Activated effector memory CD4-positive, alpha-beta T cell treated with Interleukin-2 at 50 U/mL for 16 hours (primary cell): ENCODE data around the gene GALNT15.
A peak's percentile ranks its signal among the peaks of the same experiment; 100 is the strongest.

Experiments used
- DNase-seq: peaks from one replicate; pipeline ENCODE4 v3.0.0-alpha.2; 2020

Gene GALNT15

GRCh38 chr3:16233806-16234205 lies 59.3 kb downstream of the GALNT15 start:
- DNase-seq: no peak

- no peak for DNase-seq
These were observed 59.8 kb downstream of the GALNT15 start for GRCh38 chr3:16234281-16234680.

- DNase-seq: no peak
These were observed 61.7 kb downstream of the GALNT15 start for GRCh38 chr3:16236030-16236639.

GRCh38 chr3:16236856-16237393 lies 62.4 kb downstream of the GALNT15 start:
- no peak for DNase-seq

- no peak for DNase-seq
These were observed 64.7 kb downstream of the GALNT15 start for GRCh38 chr3:16239086-16239770.

GRCh38 chr3:16239780-16240179 lies 65.3 kb downstream of the GALNT15 start:
- no peak for DNase-seq

- no peak for DNase-seq
These were observed 65.9 kb downstream of the GALNT15 start for GRCh38 chr3:16240229-16241023.

GRCh38 chr3:16241225-16241624 lies 66.7 kb downstream of the GALNT15 start:
- no peak for DNase-seq

GRCh38 chr3:16242177-16242576 lies 67.7 kb downstream of the GALNT15 start:
- no peak for DNase-seq

GRCh38 chr3:16243706-16244490 lies 69.4 kb downstream of the GALNT15 start:
- DNase-seq: no peak

- DNase-seq: no peak
These were observed 71.1 kb downstream of the GALNT15 start for GRCh38 chr3:16245609-16246008.

GRCh38 chr3:16247282-16248061 lies 73.0 kb downstream of the GALNT15 start:
- DNase-seq: peak; percentile 55

GRCh38 chr3:16248556-16248955 lies 74.1 kb downstream of the GALNT15 start:
- no peak for DNase-seq

GRCh38 chr3:16249336-16249735 lies 74.9 kb downstream of the GALNT15 start:
- DNase-seq: no peak

- DNase-seq: no peak
These were observed 75.4 kb downstream of the GALNT15 start for GRCh38 chr3:16249886-16250285.

GRCh38 chr3:16251316-16252085 lies 77.0 kb downstream of the GALNT15 start:
- no peak for DNase-seq

- no peak for DNase-seq
These were observed 77.9 kb downstream of the GALNT15 start for GRCh38 chr3:16252243-16252978.

GRCh38 chr3:16252988-16253387 lies 78.5 kb downstream of the GALNT15 start:
- DNase-seq: no peak

GRCh38 chr3:16253601-16254000 lies 79.1 kb downstream of the GALNT15 start:
- no peak for DNase-seq

- DNase-seq: no peak
These were observed 80.4 kb downstream of the GALNT15 start for GRCh38 chr3:16254916-16255315.

- DNase-seq: no peak
These were observed 80.8 kb downstream of the GALNT15 start for GRCh38 chr3:16255326-16255725.
